ENCODE results near the gene RPS27L. TPM values are rescaled to one million over a fixed set of nuclear protein-coding genes. Genes with fewer than 3 reads are reported as not detected.

The RPS27L gene
- total and polyA plus RNA-seq, 2 experiments from 2014 or later = 85.9 to 1,011 TPM

GRCh38 chr15:63151665-63152064 is 5.6 kb downstream of the RPS27L start:
- DNase-seq (ENCODE audit: low spot score) (no peak), ATAC-seq (no peak)
- Histone ChIP-seq H3K36me3 (ENCODE audit: insufficient read depth) (peaks cover 28% of the 10 kb centered on the region), H3K27ac (ENCODE audit: low read depth) (no peak overlapping the region), H3K79me2 (replicated peaks; ENCODE audit: insufficient read depth) (peaks cover 23% of the 10 kb centered on the region), H3K4me2 (no peak overlapping the region), H3K4me1 (ENCODE audit: insufficient read depth) (no peaks in the 10 kb centered on the region), H3K27me3 (ENCODE audit: insufficient read depth) (no peaks in the 10 kb centered on the region), H2AFZ (no peak overlapping the region), H4K20me1 (replicated peaks; ENCODE audit: insufficient read depth) (no peaks in the 10 kb centered on the region), H3F3A (replicated peaks; ENCODE audit: low read depth) (peaks cover 3% of the 10 kb centered on the region; the same call in 1 of the 2 replicates), H3K9me2 (ENCODE audit: insufficient read depth) (no peaks in the 10 kb centered on the region), H3K4me3 (no peak overlapping the region)
- no peak overlapping the region for H3K27ac Mint-ChIP-seq
- no peak overlapping the region for H3K4me3 Mint-ChIP-seq
- H3K36me3 Mint-ChIP-seq (ENCODE audit: low read depth) = peaks cover 39% of the 10 kb centered on the region; the same call in 2 of the 3 replicates
- H3K4me1 Mint-ChIP-seq = peaks cover 6% of the 10 kb centered on the region
- H3K27me3 Mint-ChIP-seq (ENCODE audit: insufficient read depth, low read depth, poor library complexity) = peaks cover 3% of the 10 kb centered on the region
- no peak for TF ChIP-seq JUNB (IDR thresholded peaks at IDR 0.05; ENCODE audit: unreplicated experiment)
- no peak for TF ChIP-seq ZNF331 (CRISPR knock-in tag; IDR thresholded peaks at IDR 0.05; ENCODE audit: low read depth)
- TF ChIP-seq REST (IDR thresholded peaks at IDR 0.05; ENCODE audit: unreplicated experiment) = no peak
- no peak for TF ChIP-seq EZH2 (IDR thresholded peaks at IDR 0.05; ENCODE audit: low read depth, unreplicated experiment)
- TF ChIP-seq ZNF114 (CRISPR knock-in tag; IDR thresholded peaks at IDR 0.05) = no peak
- TF ChIP-seq NANOG (IDR thresholded peaks at IDR 0.05; ENCODE audit: borderline replicate concordance) = no peak
- no peak for TF ChIP-seq STAT1 (IDR thresholded peaks at IDR 0.05; ENCODE audit: unreplicated experiment)
- TF ChIP-seq CREB1 (CRISPR knock-in tag; IDR thresholded peaks at IDR 0.05; ENCODE audit: low read depth) = no peak
- no peaks in the 10 kb centered on the region for H3K9me3 Mint-ChIP-seq

GRCh38 chr15:63146684-63147083 is 10.6 kb downstream of the RPS27L start:
- H4K20me1 ChIP-seq (replicated peaks; ENCODE audit: insufficient read depth) = no peaks in the 10 kb centered on the region
- H3K4me2 ChIP-seq = no peak overlapping the region
- DNase-seq (ENCODE audit: low spot score) (no peak), ATAC-seq (no peak)
- no peak for TF ChIP-seq STAT1 (IDR thresholded peaks at IDR 0.05; ENCODE audit: unreplicated experiment)
- TF ChIP-seq CTCF (conservative IDR thresholded peaks at IDR 0.05; ENCODE audit: low read depth in 2 of 2) = peak in 1 of 2 experiments; percentile 41; a peak in 2 of 4 replicates
- H3K27me3 ChIP-seq (ENCODE audit: insufficient read depth) = no peaks in the 10 kb centered on the region
- Mint-ChIP-seq H3K27me3 (ENCODE audit: insufficient read depth, low read depth, poor library complexity) (peaks cover 3% of the 10 kb centered on the region), H3K4me3 (no peak overlapping the region), H3K4me1 (no peaks in the 10 kb centered on the region), H3K36me3 (ENCODE audit: low read depth) (peaks cover 14% of the 10 kb centered on the region; the same call in 2 of the 3 replicates), H3K27ac (no peak overlapping the region), H3K9me3 (no peaks in the 10 kb centered on the region; the same call in 2 of the 3 replicates)
- no peak overlapping the region for H3K4me3 ChIP-seq
- H3F3A ChIP-seq (replicated peaks; ENCODE audit: low read depth) = no peaks in the 10 kb centered on the region
- H3K9me2 ChIP-seq (ENCODE audit: insufficient read depth) = 0 out of 2 replicates have a peak, but pooled peaks cover 3% of the 10 kb centered on the region
- H2AFZ ChIP-seq = no peak overlapping the region
- H3K4me1 ChIP-seq (ENCODE audit: insufficient read depth) = no peaks in the 10 kb centered on the region
- 0 out of 2 replicates have a peak overlapping the region, but pooled peaks have one; percentile 27 for H3K27ac ChIP-seq (ENCODE audit: low read depth)
- no peaks in the 10 kb centered on the region for H3K36me3 ChIP-seq (ENCODE audit: insufficient read depth)
- no peaks in the 10 kb centered on the region for H3K79me2 ChIP-seq (replicated peaks; ENCODE audit: insufficient read depth)

Measured in GM23338 (cell line).